Stimulated activated CD8-positive, alpha-beta memory T cell treated with anti-CD3 and anti-CD28 coated beads, Interleukin-7, amount 100 ng/mL, for 48 hours (primary cell): ENCODE results near the gene ID3.
"Not testable (repeated sequence)": the region's sequence is repeated elsewhere in the genome, so short reads cannot be mapped to it uniquely, and the experiment has no call there.

Experiments
- DNase-seq, 2 donors: peaks; one replicate each; pipeline ENCODE4 v3.0.0-alpha.2; 2020; ENCODE audit warnings: low read depth in 1 of 2; ENCODE audit errors: extremely low read depth in 1 of 2

ID3 gene

GRCh38 chr1:23589585-23589986, 30.3 kb upstream of the ID3 start:
- DNase-seq: no peak

DNA sequence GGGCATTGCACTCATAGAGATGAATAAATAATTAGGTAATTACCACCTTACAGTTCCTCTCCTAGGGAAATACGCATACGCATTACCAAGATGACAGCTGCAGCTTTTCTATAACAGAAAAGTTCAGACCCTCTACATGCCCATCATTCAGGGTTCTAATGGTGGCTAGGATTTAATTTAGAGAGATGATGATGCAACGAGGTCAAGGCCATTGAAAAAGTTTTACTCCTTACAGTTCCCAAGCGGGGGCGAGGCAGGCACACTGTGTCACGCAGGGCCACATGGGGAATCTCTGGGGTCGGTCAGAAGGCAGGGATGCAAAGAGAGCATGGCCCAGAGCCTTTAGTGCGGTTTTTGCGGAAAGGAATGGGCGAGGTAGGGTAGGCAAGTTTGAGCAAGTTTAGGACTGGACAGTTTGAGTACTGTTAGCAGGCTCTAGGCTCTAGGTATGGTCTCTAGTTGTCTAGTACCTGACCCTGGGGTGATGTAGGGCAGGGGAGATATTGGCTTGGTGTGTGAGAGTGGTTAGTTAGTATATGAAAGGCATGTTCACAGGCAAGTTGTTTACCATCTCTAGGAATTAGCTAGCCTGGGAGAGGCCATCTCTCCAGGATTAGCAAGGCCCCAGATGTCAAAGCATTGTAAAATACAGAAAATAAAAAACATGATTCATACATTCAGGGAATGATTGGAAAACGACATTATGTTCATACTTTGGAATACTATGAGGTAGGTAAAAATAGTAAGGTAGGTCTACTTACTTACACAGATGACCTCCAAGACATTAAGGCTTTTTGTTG, 29.6 kb upstream of the ID3 start:
- no peak for DNase-seq

- DNase-seq: no peak
Measured at GRCh38 chr1:23585321-23586022, 26.2 kb upstream of the ID3 start.

DNA sequence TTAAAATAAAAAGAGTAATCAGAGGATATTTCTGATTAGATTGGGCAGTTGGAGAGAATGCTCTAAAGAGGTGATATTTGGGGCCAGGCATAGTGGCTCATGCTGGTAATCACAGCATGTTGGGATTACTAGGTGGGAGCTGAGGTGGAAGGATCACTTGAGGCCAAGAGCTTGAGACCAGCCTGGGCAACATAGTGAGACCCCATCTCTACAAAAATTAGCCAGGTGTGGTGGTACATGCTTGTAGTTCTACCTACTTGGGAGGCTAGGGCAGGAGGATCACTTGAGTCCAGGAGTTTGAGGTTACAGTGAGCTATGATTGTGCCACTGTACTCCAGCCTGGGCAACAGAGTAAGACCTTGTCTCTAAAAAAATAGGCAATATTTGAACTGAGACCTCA, 24.4 kb upstream of the ID3 start:
- DNase-seq: not testable (repeated sequence)

DNA sequence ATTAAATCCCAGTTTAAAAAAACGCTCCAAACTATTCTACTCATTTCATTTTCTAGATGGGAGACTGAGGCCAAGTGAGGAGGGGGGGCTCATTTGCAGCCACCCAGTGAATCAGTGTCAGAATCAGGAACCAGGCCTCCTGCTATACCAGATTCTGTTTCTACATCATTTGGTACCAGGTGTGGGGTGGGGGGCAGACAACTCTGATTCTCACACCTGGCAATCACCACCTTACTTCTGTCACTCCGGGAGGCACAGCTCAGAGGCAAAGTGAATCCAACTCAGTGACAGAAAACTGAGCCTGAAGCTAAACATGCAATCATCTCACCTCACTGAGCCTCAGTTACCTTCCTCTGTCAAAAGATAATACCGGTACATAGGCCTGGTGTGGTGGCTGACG, 23.5 kb upstream of the ID3 start:
- no peak for DNase-seq

- DNase-seq: no peak
Measured at GRCh38 chr1:23581219-23581618, 21.9 kb upstream of the ID3 start.

DNA sequence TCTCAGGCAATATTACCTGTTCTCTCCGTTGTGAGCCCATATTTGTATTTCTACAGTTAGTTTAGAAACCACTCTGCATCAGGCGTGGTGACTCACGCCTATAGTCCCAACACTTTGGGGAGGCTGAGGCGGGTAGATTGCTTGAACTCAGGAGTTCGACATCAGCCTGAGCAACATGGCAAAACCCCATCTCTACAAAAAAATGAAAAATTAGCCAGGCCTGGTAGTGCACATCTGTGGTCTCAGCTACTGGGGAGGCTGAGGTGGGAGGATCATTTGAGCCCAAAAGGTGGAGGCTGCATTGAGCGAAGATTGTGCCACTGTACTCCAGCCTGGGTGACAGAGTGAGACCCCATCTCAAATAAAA, 19.7 kb upstream of the ID3 start:
- DNase-seq: no peak

GRCh38 chr1:23578311-23578996, 19.2 kb upstream of the ID3 start:
- DNase-seq: no peak

- no peak for DNase-seq
Measured at GRCh38 chr1:23577056-23578004, 18.0 kb upstream of the ID3 start.

DNA sequence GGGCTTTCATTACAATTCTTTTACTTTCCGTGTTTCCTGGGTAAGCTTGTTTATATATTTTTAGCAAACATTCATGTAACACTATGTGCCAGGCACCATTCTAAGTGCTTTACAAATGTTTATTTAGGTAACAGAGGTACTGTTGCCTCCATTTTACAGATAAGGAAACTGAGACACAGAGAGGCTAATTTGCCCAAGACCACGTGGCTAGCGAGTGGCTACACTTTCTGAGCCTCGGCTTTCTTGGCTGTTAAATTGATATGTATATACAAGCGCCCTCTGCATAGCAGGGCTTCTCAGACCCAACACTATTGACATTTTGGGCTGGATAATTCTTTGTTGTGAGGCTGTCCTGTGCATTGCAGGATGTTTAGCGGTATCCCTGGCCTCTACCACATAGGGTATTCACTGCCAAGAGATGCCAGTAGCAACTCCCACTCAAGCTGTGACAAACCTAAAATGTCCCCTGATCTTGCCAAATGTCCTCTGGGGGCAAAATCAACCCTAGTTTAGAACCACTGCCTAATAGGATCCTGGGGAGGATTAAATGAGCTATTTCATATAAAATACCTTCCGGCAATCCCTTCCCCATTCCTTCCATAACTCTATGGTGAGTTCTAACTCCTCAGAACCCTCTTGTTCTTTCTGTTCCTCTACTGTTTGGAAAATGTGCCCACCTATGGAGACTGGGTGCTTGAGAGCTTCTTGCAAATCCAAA, 17.2 kb upstream of the ID3 start:
- no peak for DNase-seq

- DNase-seq: no peak
Measured at GRCh38 chr1:23575226-23575810, 16.0 kb upstream of the ID3 start.

DNA sequence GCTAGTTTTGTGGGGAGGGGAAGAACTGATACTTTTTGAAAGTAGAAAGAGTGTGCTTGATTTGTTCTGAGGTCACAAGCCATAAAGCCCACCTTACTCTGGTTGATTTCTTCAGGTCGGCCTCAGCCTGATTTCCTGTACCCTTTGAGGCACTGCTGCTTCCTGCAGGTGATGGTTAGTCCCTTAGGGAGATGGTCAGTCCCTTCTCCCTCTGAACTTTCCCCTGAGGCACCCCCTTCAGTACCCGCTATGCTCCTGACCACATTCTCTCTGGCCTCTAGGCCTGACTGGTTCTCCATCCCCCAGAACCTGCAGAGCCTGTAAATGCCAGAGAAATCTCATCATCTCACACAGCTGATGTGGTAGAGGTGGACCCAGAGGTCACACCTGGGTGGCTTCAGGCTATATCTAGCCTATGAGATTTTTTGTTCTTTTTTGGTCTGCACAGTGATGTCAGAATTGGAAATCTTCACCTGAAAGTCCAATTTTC, 15.0 kb upstream of the ID3 start:
- no peak for DNase-seq

DNA sequence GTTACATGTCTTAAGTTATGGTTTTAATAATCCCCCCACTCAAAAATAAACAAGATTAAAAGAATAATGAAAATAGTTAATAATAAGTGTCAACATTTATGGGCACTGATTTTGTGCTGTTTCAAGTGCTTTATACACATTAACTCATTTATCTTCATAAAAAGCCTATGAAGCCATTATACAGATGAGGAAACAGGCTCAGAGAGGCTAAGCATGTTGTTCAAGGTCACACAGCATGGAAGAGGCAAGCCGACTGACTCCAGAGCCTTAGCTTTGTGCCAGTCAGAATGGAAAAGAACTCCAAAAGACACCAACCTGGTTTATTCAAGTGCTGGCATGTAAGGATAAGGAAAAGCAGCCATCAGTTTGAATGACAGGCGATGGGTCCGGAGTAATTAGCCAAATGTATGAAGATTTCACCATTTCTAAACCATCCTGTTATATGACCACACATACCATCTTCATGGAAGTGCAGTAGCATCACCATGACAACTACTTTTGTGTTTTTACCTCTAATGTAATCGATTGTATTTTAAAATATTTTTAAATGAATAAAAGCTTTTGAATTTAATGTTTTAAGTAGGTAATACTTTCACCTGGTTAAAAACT, 14.4 kb upstream of the ID3 start:
- no peak for DNase-seq

GRCh38 chr1:23571465-23571864, 12.2 kb upstream of the ID3 start:
- no peak for DNase-seq

DNA sequence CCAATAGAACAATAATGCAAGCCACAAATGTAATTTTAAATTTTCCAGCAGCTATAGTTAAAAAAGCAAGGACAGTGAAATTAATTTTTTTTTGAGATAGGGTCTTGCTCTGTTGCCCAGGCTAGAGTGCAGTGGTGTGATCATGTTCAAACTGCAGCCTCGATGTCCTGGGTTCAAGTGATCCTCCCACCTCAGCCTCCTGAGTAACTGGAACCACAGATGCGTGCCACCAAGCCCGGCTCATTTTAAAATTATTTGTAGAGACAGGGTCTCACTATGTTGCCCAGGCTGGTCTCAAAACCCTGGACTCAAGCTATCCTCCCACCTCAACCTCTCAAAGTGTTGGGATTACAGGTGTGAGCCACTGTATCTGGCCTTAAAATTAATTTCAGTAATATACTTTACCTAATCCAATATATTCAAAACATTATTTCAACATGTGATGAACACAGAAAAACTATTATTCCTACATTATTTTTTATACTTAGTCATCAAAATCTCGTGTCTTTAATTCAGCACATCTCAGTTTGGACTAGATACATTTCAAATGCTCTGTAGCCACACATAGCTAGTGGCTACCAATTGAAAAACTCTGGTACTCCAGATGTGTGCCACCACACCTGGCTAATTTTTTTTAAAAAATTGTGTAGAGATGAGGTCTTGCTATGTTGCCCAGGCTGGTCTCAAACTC, 10.8 kb upstream of the ID3 start:
- no peak for DNase-seq

DNA sequence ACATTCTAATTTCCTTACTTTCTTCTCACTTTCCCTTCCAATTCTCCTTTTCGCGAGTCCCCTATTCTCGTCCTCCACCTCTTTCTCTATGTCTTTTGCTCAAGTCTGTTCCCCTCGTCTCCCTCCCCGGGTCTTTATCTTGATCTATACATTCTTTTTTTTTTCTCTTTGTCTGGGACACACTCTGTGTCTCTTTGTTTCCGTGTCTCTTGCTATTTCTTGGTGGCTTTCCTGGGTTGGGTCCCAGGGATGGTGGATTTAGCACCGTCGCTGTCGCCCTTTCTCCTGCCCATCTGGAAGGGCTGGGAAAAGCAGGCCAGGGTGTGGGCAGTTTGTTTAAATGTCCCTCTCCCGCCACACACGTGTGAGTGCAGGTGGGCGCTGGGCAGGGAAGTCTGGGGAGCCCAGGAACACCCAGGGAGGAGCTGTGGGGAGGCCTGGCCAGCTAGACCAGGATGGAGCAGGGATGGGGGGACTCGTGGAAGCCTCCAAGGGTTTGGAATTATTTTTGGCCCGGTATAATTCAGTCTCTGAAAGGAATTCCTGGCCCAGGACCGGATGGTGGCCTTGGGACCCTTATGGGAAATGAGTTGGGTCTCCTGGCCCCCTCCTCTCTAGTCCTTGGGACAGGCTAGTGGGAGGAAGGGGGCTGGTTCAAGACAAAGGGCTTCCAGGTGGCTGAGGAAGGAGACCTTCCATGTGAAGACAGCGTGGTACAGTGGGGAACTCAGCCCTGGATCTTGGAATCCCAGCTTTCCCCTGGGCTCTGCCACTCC, 9.5 kb upstream of the ID3 start:
- no peak for DNase-seq

DNA sequence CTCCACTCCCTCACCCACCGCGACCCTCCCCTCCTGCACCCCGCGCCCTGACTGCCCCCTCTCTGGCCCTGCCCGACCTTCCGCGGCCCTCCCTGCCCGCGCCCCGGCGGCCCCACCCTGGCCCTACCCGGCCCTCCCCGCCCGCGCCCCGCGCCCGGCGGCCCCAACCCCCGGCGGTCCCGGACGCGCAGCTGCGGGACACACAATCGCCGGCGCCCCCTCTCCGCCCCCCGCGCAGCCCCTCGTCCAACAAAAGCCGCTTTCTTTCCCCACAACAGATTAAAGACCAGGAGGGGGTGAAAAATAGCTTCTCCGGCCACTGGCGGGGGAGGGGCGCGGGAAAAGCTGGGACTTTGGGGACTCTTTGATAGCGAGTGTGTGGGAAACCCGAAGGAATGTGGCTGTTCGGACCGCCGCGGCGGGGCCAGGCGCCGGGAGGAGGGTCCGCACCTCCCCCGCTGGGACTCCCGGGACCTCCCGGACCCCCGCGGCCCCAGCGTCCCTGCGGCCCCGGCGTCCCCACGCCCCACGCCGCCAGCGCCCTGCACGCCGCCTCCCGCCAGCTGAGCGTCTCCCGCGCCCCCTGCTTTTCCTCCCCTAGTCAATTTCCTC, 8.8 kb upstream of the ID3 start:
- no peak for DNase-seq

- no peak for DNase-seq
Measured at GRCh38 chr1:23567629-23567995, 8.3 kb upstream of the ID3 start.
